SK-N-MC (cell line): ENCODE results near the gene FSD1.

Source experiments
- DNase-seq: peaks from one replicate; pipeline ENCODE4 v3.0.0-alpha.2; 2011; ENCODE audit warnings: low read depth, low spot score
- H3K27ac ChIP-seq: fragments of 200-600 bp; sonication (generic); 2 replicates; pipeline ENCODE4 v1.5.1; 2016; ENCODE audit warnings: mixed run types
- H3K36me3 ChIP-seq: fragments of 200-600 bp; sonication (generic); 2 replicates; pipeline ENCODE4 v1.6.1; 2017; ENCODE audit warnings: antibody characterized with exemption, low read length, mixed read lengths; ENCODE audit not compliant: insufficient read depth
- H3K4me3 ChIP-seq: fragments of 200-600 bp; sonication (generic); 2 replicates; pipeline ENCODE4 v1.5.1; 2016
- H3K9ac ChIP-seq: fragments of 200-600 bp; sonication (generic); 2 replicates; pipeline ENCODE4 v1.8.0; 2017; ENCODE audit warnings: mixed run types, mixed read lengths; ENCODE audit not compliant: insufficient read length
- H3K9me3 ChIP-seq: fragments of 200-600 bp; sonication (generic); 2 replicates; pipeline ENCODE4 v1.6.1; 2017; ENCODE audit warnings: low read depth, mild to moderate bottlenecking, antibody characterized with exemption, low read length, moderate library complexity, mixed read lengths
- EZH2 ChIP-seq: fragments of 200-600 bp; sonication (generic); IDR thresholded peaks from one replicate; pipeline ENCODE4 v1.6.1; 2017; ENCODE audit warnings: antibody characterized with exemption
- FOXP2 ChIP-seq: optimal IDR thresholded peaks from 2 replicates; pipeline ENCODE3; 2011; ENCODE audit warnings: mild to moderate bottlenecking, moderate library complexity; ENCODE audit not compliant: insufficient read depth; ENCODE audit errors: extremely low read length, control extremely low read depth
- POLR2AphosphoS5 ChIP-seq: IDR thresholded peaks from 2 replicates; pipeline ENCODE4 v1.6.1; 2012; ENCODE audit warnings: mild to moderate bottlenecking, low read depth, low read length, borderline replicate concordance

The FSD1 gene

DNA sequence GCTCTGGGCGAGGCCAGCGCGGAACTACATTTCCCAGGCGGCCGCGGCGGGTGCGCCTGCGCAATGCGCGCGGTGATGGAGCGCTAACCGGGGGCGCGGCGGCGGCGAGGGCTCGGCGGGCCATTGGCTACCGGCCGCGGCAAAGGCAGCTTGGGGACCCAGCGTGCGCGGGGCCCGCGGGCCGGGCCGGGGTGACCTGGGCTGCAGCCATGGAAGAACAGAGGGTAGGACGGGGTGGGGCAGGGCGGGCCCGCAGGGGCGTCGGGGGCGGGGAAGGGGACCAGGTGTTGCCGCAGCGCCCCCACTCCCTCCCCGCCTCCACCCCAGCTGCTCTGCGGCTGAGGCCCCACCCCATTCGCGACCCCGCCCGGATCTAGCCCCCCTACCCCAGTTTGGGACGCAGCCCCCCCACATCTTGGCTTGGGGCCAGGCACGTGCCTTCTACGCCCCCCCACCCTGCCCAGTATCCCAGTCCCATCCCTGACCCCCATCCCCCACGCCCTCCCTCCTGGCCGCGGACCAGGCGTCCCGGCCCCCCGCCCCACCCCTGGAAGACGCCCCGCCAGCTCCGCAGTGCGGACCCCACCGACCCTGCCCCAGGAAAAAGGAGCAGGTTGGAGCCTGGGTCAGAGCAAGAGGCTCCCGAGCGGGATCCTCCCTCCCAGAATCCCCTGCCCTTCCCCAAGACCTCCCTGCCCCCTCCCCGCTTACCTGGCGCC, at the start of gene FSD1:
Gene FSD1, plus strand, starts transcription at position 61 of the 719 bp plus-strand sequence. Its CDS starts 149 bp downstream, at position 210.
- TF ChIP-seq EZH2 (no peak), FOXP2 (no peak), POLR2AphosphoS5 (no peak)

GRCh38 chr19:4256563-4256962, 47.8 kb upstream of the FSD1 start:
- no peak overlapping the region for H3K4me3 ChIP-seq
- H3K27ac ChIP-seq: no peak overlapping the region
- no peak overlapping the region for H3K9ac ChIP-seq
- H3K36me3 ChIP-seq: peaks cover 48% of the 10 kb centered on the region
- DNase-seq: no peak
- no peaks in the 10 kb centered on the region for H3K9me3 ChIP-seq
- TF ChIP-seq FOXP2: no peak

More for the DNA sequence above, at the start of gene FSD1:
- no peak for DNase-seq
- no peak within 1 kb of the TSS for H3K9ac ChIP-seq
- peak within 1 kb of the TSS; percentile 69 for H3K4me3 ChIP-seq
- no peaks in the 10 kb centered on the region for H3K9me3 ChIP-seq
- no peak within 1 kb of the TSS for H3K27ac ChIP-seq
- H3K36me3 ChIP-seq: no peaks in the 10 kb centered on the region

GRCh38 chr19:4257025-4257424, 47.4 kb upstream of the FSD1 start:
- TF ChIP-seq POLR2AphosphoS5: no peak
- TF ChIP-seq EZH2: no peak
- TF ChIP-seq FOXP2: no peak
- no peak overlapping the region for H3K9ac ChIP-seq
- DNase-seq: no peak
- H3K27ac ChIP-seq: no peak overlapping the region
- no peak overlapping the region for H3K4me3 ChIP-seq
- no peaks in the 10 kb centered on the region for H3K9me3 ChIP-seq
- peaks cover 43% of the 10 kb centered on the region for H3K36me3 ChIP-seq

DNA sequence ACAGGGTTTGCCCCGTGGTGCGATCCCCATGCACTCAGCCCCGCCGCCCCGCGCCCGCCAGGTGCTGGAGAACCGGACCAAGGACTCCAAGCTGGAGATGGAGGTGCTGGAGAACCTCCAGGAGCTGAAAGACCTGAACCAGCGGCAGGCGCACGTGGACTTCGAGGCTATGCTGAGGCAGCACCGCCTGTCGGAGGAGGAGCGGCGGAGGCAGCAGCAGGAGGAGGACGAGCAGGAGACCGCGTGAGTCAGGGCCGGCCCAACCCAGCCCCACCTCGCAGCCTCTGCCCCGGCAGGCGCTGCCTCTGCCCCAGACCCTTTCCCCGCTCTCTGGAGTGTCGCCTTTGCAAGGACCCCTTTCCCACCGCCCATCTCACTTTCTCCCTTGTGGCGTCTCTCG, 46.2 kb upstream of the FSD1 start:
- Histone ChIP-seq H3K27ac (no peak overlapping the region), H3K36me3 (peaks cover 35% of the 10 kb centered on the region), H3K9ac (no peak overlapping the region), H3K9me3 (no peaks in the 10 kb centered on the region), H3K4me3 (no peak overlapping the region)
- DNase-seq: no peak
- TF ChIP-seq POLR2AphosphoS5 (no peak), EZH2 (no peak), FOXP2 (no peak)

- peaks cover 20% of the 10 kb centered on the region for H3K36me3 ChIP-seq
- no peaks in the 10 kb centered on the region for H3K9me3 ChIP-seq
- H3K9ac ChIP-seq: no peak overlapping the region
- no peak for DNase-seq
- TF ChIP-seq FOXP2 (no peak), EZH2 (no peak), POLR2AphosphoS5 (no peak)
- no peak overlapping the region for H3K4me3 ChIP-seq
- no peak overlapping the region for H3K27ac ChIP-seq
Observed at GRCh38 chr19:4260613-4261191, 43.7 kb upstream of the FSD1 start.

DNA sequence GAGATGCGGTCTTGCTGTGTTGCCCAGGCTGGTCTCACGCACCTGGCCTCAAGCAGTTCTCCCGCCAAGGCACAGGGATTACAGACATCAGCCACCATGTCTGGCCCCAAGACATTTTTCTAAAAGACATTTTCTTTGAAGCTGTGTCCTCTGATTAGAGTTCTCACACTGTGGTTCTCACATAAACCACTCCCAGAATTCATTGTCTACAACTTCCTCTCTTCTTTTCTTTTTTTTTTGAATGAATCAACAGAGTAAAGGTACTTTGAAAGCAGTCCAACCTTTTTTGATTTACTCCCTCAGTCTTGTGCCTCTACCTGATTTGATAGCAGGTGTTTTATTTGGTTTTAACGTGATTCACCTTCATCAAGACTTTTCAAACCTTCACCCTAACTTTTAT, 39.6 kb upstream of the FSD1 start:
- no peaks in the 10 kb centered on the region for H3K9me3 ChIP-seq
- DNase-seq: no peak
- TF ChIP-seq POLR2AphosphoS5 (no peak), EZH2 (no peak), FOXP2 (no peak)
- H3K9ac ChIP-seq: no peak overlapping the region
- H3K4me3 ChIP-seq: no peak overlapping the region
- H3K27ac ChIP-seq: no peak overlapping the region
- peaks cover 10% of the 10 kb centered on the region; the same call in 1 of the 2 replicates for H3K36me3 ChIP-seq

DNA sequence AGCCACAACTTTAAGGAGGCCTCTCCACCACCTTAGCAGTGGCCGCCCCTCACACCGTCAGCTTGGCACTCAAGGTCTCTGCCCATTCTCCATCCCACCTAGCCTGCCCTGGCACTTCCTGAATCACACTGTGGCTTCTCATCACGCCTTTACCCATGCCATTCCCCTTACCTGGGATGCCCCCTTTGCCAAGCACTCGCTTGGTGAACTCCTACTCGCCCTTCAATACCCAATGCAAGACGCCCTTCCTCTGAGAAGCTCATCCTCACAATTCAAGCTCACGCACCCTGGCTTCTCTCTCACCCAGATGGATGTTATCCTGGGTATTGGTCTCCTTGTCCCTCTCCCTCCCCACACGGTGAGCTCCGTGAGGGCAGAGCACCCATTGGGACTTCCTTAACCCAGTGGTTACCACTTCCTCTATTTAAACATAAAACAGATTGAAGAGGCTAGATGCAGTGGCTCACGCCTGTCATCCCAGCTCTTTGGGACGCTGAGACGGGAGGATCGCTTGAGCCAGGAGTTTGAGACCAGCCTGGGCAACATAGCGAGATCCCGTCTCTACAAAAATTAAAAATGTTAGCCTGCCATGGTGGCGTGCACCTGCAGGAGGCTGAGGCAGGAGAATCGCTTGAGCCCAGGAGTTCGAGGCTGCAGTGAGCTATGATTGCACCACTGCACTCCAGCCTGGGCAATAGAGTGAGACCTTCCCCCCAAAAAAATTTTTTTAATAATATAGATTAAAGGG, 38.0 kb upstream of the FSD1 start:
- no peak for DNase-seq
- Histone ChIP-seq H3K9me3 (no peaks in the 10 kb centered on the region), H3K4me3 (no peak overlapping the region), H3K36me3 (peaks cover 10% of the 10 kb centered on the region; the same call in 1 of the 2 replicates), H3K27ac (no peak overlapping the region), H3K9ac (no peak overlapping the region)
- TF ChIP-seq EZH2: no peak
- TF ChIP-seq POLR2AphosphoS5: no peak

GRCh38 chr19:4267101-4267900, 37.1 kb upstream of the FSD1 start:
- Histone ChIP-seq H3K9me3 (no peaks in the 10 kb centered on the region), H3K27ac (no peak overlapping the region), H3K4me3 (no peak overlapping the region), H3K9ac (no peak overlapping the region), H3K36me3 (peaks cover 10% of the 10 kb centered on the region; the same call in 1 of the 2 replicates)
- TF ChIP-seq FOXP2: no peak
- DNase-seq: peak; percentile 20
